A549 treated with RU486 at 1 μM for 4 hours (cell line): ENCODE data around the gene CCK. TPM values are rescaled to one million over a fixed set of nuclear protein-coding genes. Genes with fewer than 3 reads are reported as not detected.

Experiments
- total RNA-seq: library from RNA; stranded (reverse); fragments of 200-300 nt; extraction: Qiagen RNA extraction; gene quantifications from 5 replicates; pipeline ENCODE4 v1.2.3, GENCODE V29; 2022; ENCODE audit warnings: low read depth

The CCK gene
- total RNA-seq: 0.94 to 1.8 TPM (median 1.8 TPM) in 5 replicates

GRCh38 chr3:42266085-42266484 lies at the start of gene CCK:
TSS of gene CCK (minus strand) at chr3:42266185. CDS start at chr3:42263630, 2,555 bp downstream.

Other genes with a start within 250 kb of the CCK start
- 15.2 to 19.6 TPM (median 18.2 TPM) in 5 replicates for gene TRAK1, start 174.8 kb downstream of the CCK start, total RNA-seq
- not detected in 5 replicates for gene LYZL4, start 144.4 kb upstream of the CCK start, total RNA-seq
- 0.48 to 0.90 TPM (median 0.68 TPM) in 5 replicates for gene VIPR1, start 236.5 kb upstream of the CCK start, total RNA-seq